Measurements from ENCODE around the gene HTR4.

GRCh38 chr5:148686660-148687059 lies 32.3 kb upstream of the HTR4 start:
- TF ChIP-seq CTCF (IDR thresholded peaks at IDR 0.05): no peak
- no peak for TF ChIP-seq EZH2phosphoT487 (IDR thresholded peaks at IDR 0.05; ENCODE audit: borderline replicate concordance, low read depth)
- TF ChIP-seq RAD21 (IDR thresholded peaks at IDR 0.05; ENCODE audit: low read length): no peak
- no peak for TF ChIP-seq JUND (IDR thresholded peaks at IDR 0.05)
- TF ChIP-seq FOXJ3 (CRISPR knock-in tag; IDR thresholded peaks at IDR 0.05): no peak
- no peak for TF ChIP-seq YY1 (IDR thresholded peaks at IDR 0.05; ENCODE audit: low read depth)
- TF ChIP-seq MAX (IDR thresholded peaks at IDR 0.05; ENCODE audit: low read depth): no peak
- TF ChIP-seq EP300 (IDR thresholded peaks at IDR 0.05; ENCODE audit: borderline replicate concordance in 1 of 2, low read depth in 1 of 2, low read length in 1 of 2): no peak
- TF ChIP-seq POLR2AphosphoS5 (IDR thresholded peaks at IDR 0.05; ENCODE audit: low read depth, low read length): no peak
- no peak for TF ChIP-seq MEF2A (IDR thresholded peaks at IDR 0.05; ENCODE audit: borderline replicate concordance, low read depth)
- TF ChIP-seq MXI1 (IDR thresholded peaks at IDR 0.05; ENCODE audit: low read depth, low read length): no peak
- TF ChIP-seq RFX5 (IDR thresholded peaks at IDR 0.05; ENCODE audit: low read length): no peak
- no peak for TF ChIP-seq SMC3 (IDR thresholded peaks at IDR 0.05; ENCODE audit: low read depth, low read length)

All from SK-N-SH (cell line).